GM12865 (cell line): ENCODE data around the gene CADM3.

ENCODE experiments used
- DNase-seq: peaks from one replicate; pipeline ENCODE4 v3.0.0; 2010; ENCODE audit warnings: low read depth
- H3K4me3 ChIP-seq: 2 replicates; pipeline ENCODE4 v1.5.1; 2011; ENCODE audit warnings: mild to moderate bottlenecking, low read depth, low read length, control low read depth
- TF ChIP-seq, protein P1 (sequence below): IDR thresholded peaks from 2 replicates; pipeline ENCODE4 v1.5.1; 2011; ENCODE audit warnings: low read length, control low read depth, low read depth, inconsistent platforms; ENCODE audit not compliant: insufficient read depth; ENCODE audit errors: missing control alignments

CADM3 gene

DNA sequence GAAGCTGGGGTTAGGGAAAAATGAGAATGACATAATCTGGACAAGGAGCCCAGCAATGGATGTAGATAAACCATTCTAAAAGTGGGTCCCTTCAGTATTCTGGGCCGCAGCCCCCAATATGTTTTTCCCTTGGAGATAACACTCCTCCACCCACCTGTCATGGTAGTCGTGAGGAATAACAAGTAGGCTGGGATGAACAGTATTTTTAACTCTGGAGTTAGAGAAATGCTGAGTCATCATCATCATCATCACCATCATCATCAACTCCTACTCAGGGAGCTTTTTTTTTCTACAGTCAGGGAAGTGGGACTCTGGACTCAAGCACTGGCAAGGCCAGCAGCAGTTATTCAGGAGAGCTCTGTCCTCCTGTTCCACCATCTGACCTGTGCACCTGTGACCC is 12.8 kb downstream of the CADM3 start:
- DNase-seq = no peak

DNA sequence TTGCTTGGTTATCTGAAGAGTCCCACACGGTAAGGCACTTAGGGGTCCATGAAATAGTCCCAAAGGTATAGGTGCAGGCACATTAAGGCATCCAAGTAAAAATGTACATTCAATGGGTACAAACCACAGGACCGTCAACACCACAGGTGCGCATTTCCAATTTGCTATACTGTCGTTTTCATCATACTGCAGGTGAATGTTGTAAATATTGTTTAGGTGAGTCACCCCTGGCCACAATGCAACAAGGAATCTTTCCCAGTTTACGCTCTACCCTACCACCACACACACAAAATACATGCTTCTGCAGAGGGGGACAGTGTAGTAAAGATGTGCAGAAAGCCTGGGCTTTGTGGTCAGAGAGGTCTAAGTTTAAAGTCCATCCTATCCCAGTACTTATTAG is 13.7 kb downstream of the CADM3 start:
- H3K4me3 ChIP-seq = no peak overlapping the region
- TF ChIP-seq, protein P1, sequence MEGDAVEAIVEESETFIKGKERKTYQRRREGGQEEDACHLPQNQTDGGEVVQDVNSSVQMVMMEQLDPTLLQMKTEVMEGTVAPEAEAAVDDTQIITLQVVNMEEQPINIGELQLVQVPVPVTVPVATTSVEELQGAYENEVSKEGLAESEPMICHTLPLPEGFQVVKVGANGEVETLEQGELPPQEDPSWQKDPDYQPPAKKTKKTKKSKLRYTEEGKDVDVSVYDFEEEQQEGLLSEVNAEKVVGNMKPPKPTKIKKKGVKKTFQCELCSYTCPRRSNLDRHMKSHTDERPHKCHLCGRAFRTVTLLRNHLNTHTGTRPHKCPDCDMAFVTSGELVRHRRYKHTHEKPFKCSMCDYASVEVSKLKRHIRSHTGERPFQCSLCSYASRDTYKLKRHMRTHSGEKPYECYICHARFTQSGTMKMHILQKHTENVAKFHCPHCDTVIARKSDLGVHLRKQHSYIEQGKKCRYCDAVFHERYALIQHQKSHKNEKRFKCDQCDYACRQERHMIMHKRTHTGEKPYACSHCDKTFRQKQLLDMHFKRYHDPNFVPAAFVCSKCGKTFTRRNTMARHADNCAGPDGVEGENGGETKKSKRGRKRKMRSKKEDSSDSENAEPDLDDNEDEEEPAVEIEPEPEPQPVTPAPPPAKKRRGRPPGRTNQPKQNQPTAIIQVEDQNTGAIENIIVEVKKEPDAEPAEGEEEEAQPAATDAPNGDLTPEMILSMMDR = no peak
- DNase-seq = no peak

More for the DNA sequence above, 12.8 kb downstream of the CADM3 start:
- TF ChIP-seq, protein P1 = no peak
- H3K4me3 ChIP-seq = no peak overlapping the region

DNA sequence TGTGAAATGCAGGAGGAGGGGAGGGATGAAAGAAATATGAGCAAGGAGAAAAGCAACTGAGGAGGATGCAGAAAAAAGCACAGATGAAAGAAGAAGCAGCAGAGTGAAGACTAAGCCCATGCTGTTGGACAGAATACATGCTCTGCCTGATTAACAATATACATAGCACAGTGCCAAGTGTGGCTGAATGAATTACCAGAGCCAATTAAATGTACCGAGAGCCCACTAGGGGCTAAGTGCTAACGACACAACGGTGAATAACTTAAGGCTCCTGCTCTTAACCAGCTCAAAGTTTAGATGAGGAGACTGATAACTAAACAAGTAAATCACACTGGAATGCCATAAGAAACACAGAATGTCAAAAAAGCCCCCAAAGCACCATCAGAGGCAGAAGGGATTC is 15.6 kb downstream of the CADM3 start:
- TF ChIP-seq, protein P1 = no peak
- H3K4me3 ChIP-seq = no peak overlapping the region
- no peak for DNase-seq

DNA sequence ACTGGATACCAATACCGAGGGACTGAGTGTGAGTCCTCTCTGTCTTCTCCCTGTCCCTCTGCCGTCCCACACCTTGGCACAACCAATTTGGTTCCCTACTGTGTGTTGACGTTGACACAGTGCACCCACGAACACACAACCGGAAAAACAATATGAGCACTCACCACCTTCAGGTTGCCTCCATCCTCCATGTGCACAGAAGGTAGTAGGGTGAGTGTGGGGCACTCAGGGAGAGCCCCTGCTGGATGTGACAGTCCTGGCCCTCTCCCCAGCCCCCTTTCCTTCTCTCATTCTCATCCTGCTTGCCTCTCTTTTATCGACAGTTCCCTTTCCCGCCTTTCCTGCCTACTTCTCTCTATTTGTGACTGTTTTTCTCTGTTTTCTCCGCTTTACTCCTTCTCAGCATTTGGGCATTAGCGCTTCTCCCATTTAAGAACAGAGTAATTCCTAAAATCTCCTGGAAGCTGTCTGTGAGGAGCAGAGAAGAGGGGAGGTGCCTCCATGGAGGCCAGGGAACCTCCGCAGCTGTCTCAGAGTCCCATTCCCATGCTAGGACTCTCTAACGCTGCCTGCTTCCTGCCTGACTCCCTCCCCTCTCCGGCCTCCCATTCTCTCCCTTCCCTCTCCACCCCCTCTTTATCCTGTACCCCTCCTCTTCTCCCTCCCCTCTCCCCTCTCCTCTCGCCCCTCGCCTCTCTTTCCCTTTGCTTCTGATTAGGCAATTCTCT is 16.4 kb downstream of the CADM3 start:
- TF ChIP-seq, protein P1 = no peak
- H3K4me3 ChIP-seq = peak overlapping the region; percentile 33
- no peak for DNase-seq

DNA sequence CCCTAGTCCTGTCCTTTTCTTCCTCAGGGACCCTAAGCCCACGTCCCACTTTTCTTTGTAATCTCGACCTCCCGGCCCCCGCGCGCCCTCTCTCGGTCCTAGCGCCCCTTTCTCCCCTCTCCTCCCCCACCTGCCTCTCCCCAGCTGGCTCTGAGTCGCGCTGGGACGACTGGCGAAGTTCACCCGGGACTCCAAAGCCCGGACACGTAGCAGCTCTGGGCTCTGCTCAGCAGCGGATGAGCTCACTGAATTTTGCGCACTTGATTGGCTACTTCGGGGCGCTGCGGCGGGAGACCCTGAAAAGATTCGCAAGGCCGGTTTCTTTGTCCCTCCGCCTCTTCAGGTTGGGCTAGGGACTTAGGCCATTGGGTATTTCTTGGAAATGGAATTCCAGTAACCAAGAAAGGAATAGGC is 17.0 kb downstream of the CADM3 start:
- peak overlapping the region; percentile 33 for H3K4me3 ChIP-seq
- peak; percentile 61 for DNase-seq

DNA sequence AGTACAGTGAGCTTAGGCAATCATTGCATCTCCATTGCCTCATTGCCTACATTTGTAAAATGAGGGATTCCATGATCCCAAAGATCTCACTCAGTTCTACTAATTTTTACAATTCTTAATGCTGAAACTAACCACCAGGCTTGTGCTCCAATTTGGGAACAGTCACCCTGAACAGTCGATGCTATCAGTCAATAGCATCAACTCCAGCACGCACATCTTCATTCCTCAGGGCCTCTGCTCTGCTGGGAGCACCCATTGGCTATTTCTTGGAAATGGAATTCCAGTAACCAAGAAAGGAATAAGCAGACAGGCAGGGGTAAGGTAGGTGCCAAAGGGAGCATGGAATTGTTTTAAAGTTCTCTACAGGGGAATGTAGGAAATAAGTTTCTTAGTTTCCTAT is 19.0 kb downstream of the CADM3 start:
- no peak overlapping the region for H3K4me3 ChIP-seq
- TF ChIP-seq, protein P1 = no peak
- no peak for DNase-seq

More for the DNA sequence above, 17.0 kb downstream of the CADM3 start:
- TF ChIP-seq, protein P1 = no peak

DNA sequence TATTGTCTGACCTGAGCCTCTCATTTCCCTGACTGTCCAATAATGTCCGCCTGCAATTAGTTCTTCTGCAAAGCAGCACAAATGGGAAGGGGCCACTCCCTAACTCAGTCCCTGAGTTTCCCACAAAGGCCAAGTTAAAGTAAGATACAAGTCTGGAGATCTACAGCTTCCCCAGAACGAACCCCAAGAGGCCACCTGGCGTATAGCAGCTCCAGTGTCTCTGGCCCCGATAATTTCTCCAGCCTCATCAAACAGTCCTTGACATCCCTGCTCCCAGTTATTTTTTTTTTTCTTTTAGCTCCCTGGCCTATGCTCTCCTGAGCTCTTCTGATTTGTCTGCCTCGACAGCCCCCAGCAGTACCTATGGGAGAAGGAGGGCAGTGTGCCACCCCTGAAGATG is 25.1 kb downstream of the CADM3 start:
- no peak overlapping the region for H3K4me3 ChIP-seq
- DNase-seq = no peak
- TF ChIP-seq, protein P1 = peak; percentile 27
